Activated CD4-positive, CD25-positive, alpha-beta regulatory T cell treated with anti-CD3 and anti-CD28 coated beads, Interleukin-2, amount 50 U/mL, for 24 hours (primary cell): ENCODE results near the gene AIRE.
"Not testable (repeated sequence)": the region's sequence is repeated elsewhere in the genome, so short reads cannot be mapped to it uniquely, and the experiment has no call there.

Source experiments
- ATAC-seq, 2 donors: fragments of 150-1000 bp; cut with Tn5 transposase; one replicate each; pipeline ENCODE4 v1.10.0; 2021; ENCODE audit warnings: mild to moderate bottlenecking in 1 of 2, moderate library complexity in 1 of 2

AIRE gene

GRCh38 chr21:44267655-44268142 lies 18.0 kb upstream of the AIRE start:
- peak in 1 of 2 donors; percentile 20 for ATAC-seq

GRCh38 chr21:44269090-44269489 lies 16.6 kb upstream of the AIRE start:
- ATAC-seq, result no peak

- no peak for ATAC-seq
Observed at GRCh38 chr21:44271558-44272283, 14.0 kb upstream of the AIRE start.

- no peak for ATAC-seq
Observed at GRCh38 chr21:44272284-44272858, 13.3 kb upstream of the AIRE start.

GRCh38 chr21:44273046-44273445 lies 12.6 kb upstream of the AIRE start:
- ATAC-seq, result no peak

GRCh38 chr21:44275041-44275440 lies 10.6 kb upstream of the AIRE start:
- no peak for ATAC-seq

- no peak for ATAC-seq
Observed at GRCh38 chr21:44279354-44280260, 6.1 kb upstream of the AIRE start.

- no peak for ATAC-seq
Observed at GRCh38 chr21:44281801-44282200, 3.9 kb upstream of the AIRE start.

- no peak for ATAC-seq
Observed at GRCh38 chr21:44282370-44282769, 3.3 kb upstream of the AIRE start.

GRCh38 chr21:44283211-44283785 lies 2.4 kb upstream of the AIRE start:
- not testable (repeated sequence) for ATAC-seq

- no peak for ATAC-seq
Observed at GRCh38 chr21:44283948-44284347, 1.7 kb upstream of the AIRE start.

- ATAC-seq, result no peak
Observed at GRCh38 chr21:44286086-44286715, 525 bp downstream of the AIRE start.

GRCh38 chr21:44286716-44287632 lies 1.3 kb downstream of the AIRE start:
- no peak for ATAC-seq

- ATAC-seq, result no peak
Observed at GRCh38 chr21:44288251-44289110, 2.8 kb downstream of the AIRE start.

GRCh38 chr21:44289381-44290010 lies 3.8 kb downstream of the AIRE start:
- no peak for ATAC-seq

GRCh38 chr21:44290327-44291077 lies 4.8 kb downstream of the AIRE start:
- ATAC-seq, result no peak

- no peak for ATAC-seq
Observed at GRCh38 chr21:44291078-44291935, 5.6 kb downstream of the AIRE start.
